Endothelial cell of umbilical vein (primary cell): Measurements from ENCODE around the gene ZNF689. TPM values are rescaled to one million over a fixed set of nuclear protein-coding genes. Genes with fewer than 3 reads are reported as not detected.

Experiments
- polyA plus RNA-seq, 4 experiments: library from polyadenylated mRNA; depleted of rRNA in 3 of 4; stranded (reverse) in 3 of 4; unstranded in 1 of 4; fragments of >200 nt; gene quantifications; 2 replicates each; pipeline versions ENCODE4 v1.2.1 to v1.2.3, GENCODE V29; 2011 to 2012; ENCODE audit warnings: missing spikeins in 1 of 4
- small RNA-seq: library from RNA; depleted of rRNA; stranded (forward); fragments of <200 nt; gene quantifications from one replicate; pipeline ENCODE3, GENCODE V24; 2012; ENCODE audit warnings: low replicate concordance, low read depth; ENCODE audit not compliant: insufficient read depth, insufficient read length
- total RNA-seq: library from RNA; stranded (reverse); gene quantifications from 2 replicates; pipeline ENCODE4 v1.2.3, GENCODE V29; 2021

ZNF689 gene
- total and polyA plus RNA-seq, 2 donors (not counting 3 experiments of a cell fraction or from before 2014, with no cell fraction given), result 7.5 to 8.4 TPM

Small RNA genes lying within 50 kb of the gene (small RNA-seq; reads per million reads assigned to genes)
- gene AC093249.1 (not detected), gene AC093249.4 (not detected)

Other genes starting within 250 kb of the ZNF689 start
- 57.4 and 63.0 TPM in 2 replicates for gene TBC1D10B, start 239.9 kb downstream of the ZNF689 start, total RNA-seq
- gene TBC1D10B, start 239.9 kb downstream of the ZNF689 start, polyA plus RNA-seq, result 37.0 and 37.1 TPM in 2 replicates
- gene MYL11, start 235.6 kb downstream of the ZNF689 start, total RNA-seq, result 1.3 TPM in 1 of 2 replicates, not detected in the other
- gene MYL11, start 235.6 kb downstream of the ZNF689 start, polyA plus RNA-seq, result not detected in 2 replicates
- gene SEPTIN1, start 227.8 kb downstream of the ZNF689 start, total RNA-seq, result 0.75 and 1.2 TPM in 2 replicates
- 0.06 and 0.07 TPM in 2 replicates for gene SEPTIN1, start 227.8 kb downstream of the ZNF689 start, polyA plus RNA-seq
- 15.1 and 15.3 TPM in 2 replicates for gene ZNF48, start 215.0 kb downstream of the ZNF689 start, total RNA-seq
- 16.1 TPM in 2 replicates for gene ZNF48, start 215.0 kb downstream of the ZNF689 start, polyA plus RNA-seq
- 10.3 and 11.7 TPM in 2 replicates for gene ZNF771, start 202.8 kb downstream of the ZNF689 start, total RNA-seq
- gene ZNF771, start 202.8 kb downstream of the ZNF689 start, polyA plus RNA-seq, result 16.8 and 28.8 TPM in 2 replicates
- gene DCTPP1, start 180.4 kb downstream of the ZNF689 start, total RNA-seq, result 65.2 and 68.0 TPM in 2 replicates
- 82.0 and 88.6 TPM in 2 replicates for gene DCTPP1, start 180.4 kb downstream of the ZNF689 start, polyA plus RNA-seq
- 32.0 and 32.8 TPM in 2 replicates for gene SEPHS2, start 164.5 kb downstream of the ZNF689 start, total RNA-seq
- 19.4 and 22.9 TPM in 2 replicates for gene SEPHS2, start 164.5 kb downstream of the ZNF689 start, polyA plus RNA-seq
- not detected in 2 replicates for gene ITGAL, start 137.6 kb downstream of the ZNF689 start, total RNA-seq
- gene ITGAL, start 137.6 kb downstream of the ZNF689 start, polyA plus RNA-seq, result not detected in 2 replicates
- gene ZNF768, start 83.8 kb downstream of the ZNF689 start, total RNA-seq, result 24.7 and 25.1 TPM in 2 replicates
- gene ZNF768, start 83.8 kb downstream of the ZNF689 start, polyA plus RNA-seq, result 24.2 and 35.2 TPM in 2 replicates
- gene ZNF747, start 75.5 kb downstream of the ZNF689 start, total RNA-seq, result 7.2 and 8.6 TPM in 2 replicates
- gene ZNF747, start 75.5 kb downstream of the ZNF689 start, polyA plus RNA-seq, result 6.4 and 7.0 TPM in 2 replicates
- 10.7 and 12.1 TPM in 2 replicates for gene ZNF764, start 52.0 kb downstream of the ZNF689 start, total RNA-seq
- gene ZNF764, start 52.0 kb downstream of the ZNF689 start, polyA plus RNA-seq, result 5.0 and 7.9 TPM in 2 replicates
- gene ZNF688, start 38.7 kb downstream of the ZNF689 start, total RNA-seq, result 10.5 and 10.9 TPM in 2 replicates
- 5.4 and 7.5 TPM in 2 replicates for gene ZNF688, start 38.7 kb downstream of the ZNF689 start, polyA plus RNA-seq
- gene ZNF785, start 24.7 kb downstream of the ZNF689 start, total RNA-seq, result 17.6 and 21.9 TPM in 2 replicates
- 7.8 and 9.7 TPM in 2 replicates for gene ZNF785, start 24.7 kb downstream of the ZNF689 start, polyA plus RNA-seq
- gene PRR14, start 40.6 kb upstream of the ZNF689 start, total RNA-seq, result 57.0 and 70.0 TPM in 2 replicates
- gene PRR14, start 40.6 kb upstream of the ZNF689 start, polyA plus RNA-seq, result 17.0 and 20.5 TPM in 2 replicates
- 68.6 and 72.5 TPM in 2 replicates for gene FBRS, start 48.0 kb upstream of the ZNF689 start, total RNA-seq
- gene FBRS, start 48.0 kb upstream of the ZNF689 start, polyA plus RNA-seq, result 15.5 and 16.3 TPM in 2 replicates
- 67.6 and 77.7 TPM in 2 replicates for gene SRCAP, start 88.8 kb upstream of the ZNF689 start, total RNA-seq
- gene SRCAP, start 88.8 kb upstream of the ZNF689 start, polyA plus RNA-seq, result 9.7 and 11.0 TPM in 2 replicates
- gene PHKG2, start 138.0 kb upstream of the ZNF689 start, total RNA-seq, result 33.0 and 34.1 TPM in 2 replicates
- gene PHKG2, start 138.0 kb upstream of the ZNF689 start, polyA plus RNA-seq, result 48.8 and 55.4 TPM in 2 replicates
- gene CFAP119, start 151.7 kb upstream of the ZNF689 start, total RNA-seq, result 6.5 and 7.2 TPM in 2 replicates
- gene CFAP119, start 151.7 kb upstream of the ZNF689 start, polyA plus RNA-seq, result 9.5 and 13.7 TPM in 2 replicates
- 97.0 and 102 TPM in 2 replicates for gene RNF40, start 151.9 kb upstream of the ZNF689 start, total RNA-seq
- 60.5 and 67.6 TPM in 2 replicates for gene RNF40, start 151.9 kb upstream of the ZNF689 start, polyA plus RNA-seq
- 11.2 and 11.7 TPM in 2 replicates for gene ZNF629, start 176.8 kb upstream of the ZNF689 start, total RNA-seq
- 5.2 and 5.6 TPM in 2 replicates for gene ZNF629, start 176.8 kb upstream of the ZNF689 start, polyA plus RNA-seq